ENCODE data around the gene FER1L5.

FER1L5 gene

GRCh38 chr2:96697476-96697875 is 54.9 kb downstream of the FER1L5 start:
- no peak overlapping the region for H3K9ac ChIP-seq (ENCODE audit: low read depth in 1 of 2, low read length in 2 of 2)
- H3K27ac ChIP-seq (ENCODE audit: low read depth in 2 of 2, low read length in 2 of 2) = no peak overlapping the region
- no peaks in the 10 kb centered on the region for H3K27me3 ChIP-seq (ENCODE audit: control insufficient read depth in 2 of 2, insufficient read depth in 2 of 2, low read length in 2 of 2)
- no peaks in the 10 kb centered on the region for H3K4me1 ChIP-seq (ENCODE audit: control insufficient read depth in 2 of 2, insufficient read depth in 2 of 2, low read length in 2 of 2)
- H3K4me3 ChIP-seq (ENCODE audit: low read length in 2 of 2) = no peak overlapping the region
- H3K9me3 ChIP-seq (ENCODE audit: control insufficient read depth in 2 of 2, low read length in 2 of 2) = no peaks in the 10 kb centered on the region
- H3K36me3 ChIP-seq (ENCODE audit: control insufficient read depth in 2 of 2, insufficient read depth in 2 of 2, low read length in 2 of 2) = peaks cover 0 to 3% of the 10 kb centered on the region in 2 donors

GRCh38 chr2:96698221-96698861 is 55.8 kb downstream of the FER1L5 start:
- Histone ChIP-seq H3K27me3 (ENCODE audit: control insufficient read depth in 2 of 2, insufficient read depth in 2 of 2, low read length in 2 of 2) (no peaks in the 10 kb centered on the region), H3K9ac (ENCODE audit: low read depth in 1 of 2, low read length in 2 of 2) (no peak overlapping the region), H3K9me3 (ENCODE audit: control insufficient read depth in 2 of 2, low read length in 2 of 2) (no peaks in the 10 kb centered on the region), H3K36me3 (ENCODE audit: control insufficient read depth in 2 of 2, insufficient read depth in 2 of 2, low read length in 2 of 2) (peaks cover 3 to 4% of the 10 kb centered on the region in 2 donors), H3K4me1 (ENCODE audit: control insufficient read depth in 2 of 2, insufficient read depth in 2 of 2, low read length in 2 of 2) (no peaks in the 10 kb centered on the region), H3K4me3 (ENCODE audit: low read length in 2 of 2) (no peak overlapping the region), H3K27ac (ENCODE audit: low read depth in 2 of 2, low read length in 2 of 2) (no peak overlapping the region)

GRCh38 chr2:96699021-96699420 is 56.5 kb downstream of the FER1L5 start:
- H3K27ac ChIP-seq (ENCODE audit: low read depth in 2 of 2, low read length in 2 of 2) = no peak overlapping the region
- H3K27me3 ChIP-seq (ENCODE audit: control insufficient read depth in 2 of 2, insufficient read depth in 2 of 2, low read length in 2 of 2) = no peaks in the 10 kb centered on the region
- peaks cover 3 to 4% of the 10 kb centered on the region in 2 donors for H3K36me3 ChIP-seq (ENCODE audit: control insufficient read depth in 2 of 2, insufficient read depth in 2 of 2, low read length in 2 of 2)
- no peaks in the 10 kb centered on the region for H3K4me1 ChIP-seq (ENCODE audit: control insufficient read depth in 2 of 2, insufficient read depth in 2 of 2, low read length in 2 of 2)
- H3K9me3 ChIP-seq (ENCODE audit: control insufficient read depth in 2 of 2, low read length in 2 of 2) = no peaks in the 10 kb centered on the region
- no peak overlapping the region for H3K4me3 ChIP-seq (ENCODE audit: low read length in 2 of 2)
- no peak overlapping the region for H3K9ac ChIP-seq (ENCODE audit: low read depth in 1 of 2, low read length in 2 of 2)

GRCh38 chr2:96699621-96700020 is 57.1 kb downstream of the FER1L5 start:
- Histone ChIP-seq H3K9ac (ENCODE audit: low read depth in 1 of 2, low read length in 2 of 2) (no peak overlapping the region), H3K27me3 (ENCODE audit: control insufficient read depth in 2 of 2, insufficient read depth in 2 of 2, low read length in 2 of 2) (no peaks in the 10 kb centered on the region), H3K27ac (ENCODE audit: low read depth in 2 of 2, low read length in 2 of 2) (no peak overlapping the region), H3K4me1 (ENCODE audit: control insufficient read depth in 2 of 2, insufficient read depth in 2 of 2, low read length in 2 of 2) (no peaks in the 10 kb centered on the region), H3K4me3 (ENCODE audit: low read length in 2 of 2) (no peak overlapping the region), H3K36me3 (ENCODE audit: control insufficient read depth in 2 of 2, insufficient read depth in 2 of 2, low read length in 2 of 2) (peaks cover 3 to 7% of the 10 kb centered on the region in 2 donors), H3K9me3 (ENCODE audit: control insufficient read depth in 2 of 2, low read length in 2 of 2) (no peaks in the 10 kb centered on the region)

GRCh38 chr2:96700086-96700485 is 57.5 kb downstream of the FER1L5 start:
- H3K27me3 ChIP-seq (ENCODE audit: control insufficient read depth in 2 of 2, insufficient read depth in 2 of 2, low read length in 2 of 2) = no peaks in the 10 kb centered on the region
- peaks cover 7 to 8% of the 10 kb centered on the region in 2 donors for H3K36me3 ChIP-seq (ENCODE audit: control insufficient read depth in 2 of 2, insufficient read depth in 2 of 2, low read length in 2 of 2)
- H3K4me3 ChIP-seq (ENCODE audit: low read length in 2 of 2) = no peak overlapping the region

GRCh38 chr2:96701636-96702035 is 59.1 kb downstream of the FER1L5 start:
- peaks cover 19 to 22% of the 10 kb centered on the region in 2 donors for H3K36me3 ChIP-seq (ENCODE audit: control insufficient read depth in 2 of 2, insufficient read depth in 2 of 2, low read length in 2 of 2)
- H3K4me3 ChIP-seq (ENCODE audit: low read length in 2 of 2) = no peak overlapping the region
- H3K9ac ChIP-seq (ENCODE audit: low read depth in 1 of 2, low read length in 2 of 2) = no peak overlapping the region
- no peaks in the 10 kb centered on the region for H3K9me3 ChIP-seq (ENCODE audit: control insufficient read depth in 2 of 2, low read length in 2 of 2)
- H3K4me1 ChIP-seq (ENCODE audit: control insufficient read depth in 2 of 2, insufficient read depth in 2 of 2, low read length in 2 of 2) = no peaks in the 10 kb centered on the region
- no peak overlapping the region for H3K27ac ChIP-seq (ENCODE audit: low read depth in 2 of 2, low read length in 2 of 2)
- H3K27me3 ChIP-seq (ENCODE audit: control insufficient read depth in 2 of 2, insufficient read depth in 2 of 2, low read length in 2 of 2) = no peaks in the 10 kb centered on the region

More at GRCh38 chr2:96700086-96700485, 57.5 kb downstream of the FER1L5 start:
- H3K4me1 ChIP-seq (ENCODE audit: control insufficient read depth in 2 of 2, insufficient read depth in 2 of 2, low read length in 2 of 2) = no peaks in the 10 kb centered on the region
- no peaks in the 10 kb centered on the region for H3K9me3 ChIP-seq (ENCODE audit: control insufficient read depth in 2 of 2, low read length in 2 of 2)
- H3K9ac ChIP-seq (ENCODE audit: low read depth in 1 of 2, low read length in 2 of 2) = no peak overlapping the region
- no peak overlapping the region for H3K27ac ChIP-seq (ENCODE audit: low read depth in 2 of 2, low read length in 2 of 2)

- no peak overlapping the region for H3K4me3 ChIP-seq (ENCODE audit: low read length in 2 of 2)
- H3K9me3 ChIP-seq (ENCODE audit: control insufficient read depth in 2 of 2, low read length in 2 of 2) = no peaks in the 10 kb centered on the region
- peaks cover 25 to 28% of the 10 kb centered on the region in 2 donors for H3K36me3 ChIP-seq (ENCODE audit: control insufficient read depth in 2 of 2, insufficient read depth in 2 of 2, low read length in 2 of 2)
- H3K27me3 ChIP-seq (ENCODE audit: control insufficient read depth in 2 of 2, insufficient read depth in 2 of 2, low read length in 2 of 2) = no peaks in the 10 kb centered on the region
- no peak overlapping the region for H3K27ac ChIP-seq (ENCODE audit: low read depth in 2 of 2, low read length in 2 of 2)
- no peaks in the 10 kb centered on the region for H3K4me1 ChIP-seq (ENCODE audit: control insufficient read depth in 2 of 2, insufficient read depth in 2 of 2, low read length in 2 of 2)
- no peak overlapping the region for H3K9ac ChIP-seq (ENCODE audit: low read depth in 1 of 2, low read length in 2 of 2)
Observed at GRCh38 chr2:96702098-96702785, 59.7 kb downstream of the FER1L5 start.

- no peaks in the 10 kb centered on the region for H3K27me3 ChIP-seq (ENCODE audit: control insufficient read depth in 2 of 2, insufficient read depth in 2 of 2, low read length in 2 of 2)
- H3K36me3 ChIP-seq (ENCODE audit: control insufficient read depth in 2 of 2, insufficient read depth in 2 of 2, low read length in 2 of 2) = peaks cover 34 to 36% of the 10 kb centered on the region in 2 donors
- no peak overlapping the region for H3K27ac ChIP-seq (ENCODE audit: low read depth in 2 of 2, low read length in 2 of 2)
- no peaks in the 10 kb centered on the region for H3K4me1 ChIP-seq (ENCODE audit: control insufficient read depth in 2 of 2, insufficient read depth in 2 of 2, low read length in 2 of 2)
- H3K9me3 ChIP-seq (ENCODE audit: control insufficient read depth in 2 of 2, low read length in 2 of 2) = no peaks in the 10 kb centered on the region
- no peak overlapping the region for H3K9ac ChIP-seq (ENCODE audit: low read depth in 1 of 2, low read length in 2 of 2)
- H3K4me3 ChIP-seq (ENCODE audit: low read length in 2 of 2) = no peak overlapping the region
Observed at GRCh38 chr2:96703021-96703751, 60.6 kb downstream of the FER1L5 start.

- Histone ChIP-seq H3K36me3 (ENCODE audit: control insufficient read depth in 2 of 2, insufficient read depth in 2 of 2, low read length in 2 of 2) (peaks cover 49 to 50% of the 10 kb centered on the region in 2 donors), H3K27me3 (ENCODE audit: control insufficient read depth in 2 of 2, insufficient read depth in 2 of 2, low read length in 2 of 2) (no peaks in the 10 kb centered on the region), H3K9ac (ENCODE audit: low read depth in 1 of 2, low read length in 2 of 2) (no peak overlapping the region), H3K27ac (ENCODE audit: low read depth in 2 of 2, low read length in 2 of 2) (no peak overlapping the region), H3K4me3 (ENCODE audit: low read length in 2 of 2) (no peak overlapping the region), H3K9me3 (ENCODE audit: control insufficient read depth in 2 of 2, low read length in 2 of 2) (no peaks in the 10 kb centered on the region), H3K4me1 (ENCODE audit: control insufficient read depth in 2 of 2, insufficient read depth in 2 of 2, low read length in 2 of 2) (peaks cover 9 to 10% of the 10 kb centered on the region in 2 donors)
Observed at GRCh38 chr2:96710985-96711384, 68.4 kb downstream of the FER1L5 start.

GRCh38 chr2:96715658-96716057 is 73.1 kb downstream of the FER1L5 start:
- peaks cover 18 to 22% of the 10 kb centered on the region in 2 donors for H3K36me3 ChIP-seq (ENCODE audit: control insufficient read depth in 2 of 2, insufficient read depth in 2 of 2, low read length in 2 of 2)
- no peaks in the 10 kb centered on the region for H3K27me3 ChIP-seq (ENCODE audit: control insufficient read depth in 2 of 2, insufficient read depth in 2 of 2, low read length in 2 of 2)
- H3K27ac ChIP-seq (ENCODE audit: low read depth in 2 of 2, low read length in 2 of 2) = peak overlapping the region in 1 of 2 donors; percentile 24
- no peaks in the 10 kb centered on the region for H3K9me3 ChIP-seq (ENCODE audit: control insufficient read depth in 2 of 2, low read length in 2 of 2)
- no peak overlapping the region for H3K4me3 ChIP-seq (ENCODE audit: low read length in 2 of 2)
- H3K9ac ChIP-seq (ENCODE audit: low read depth in 1 of 2, low read length in 2 of 2) = no peak overlapping the region
- H3K4me1 ChIP-seq (ENCODE audit: control insufficient read depth in 2 of 2, insufficient read depth in 2 of 2, low read length in 2 of 2) = peaks cover 9 to 10% of the 10 kb centered on the region in 2 donors
